ENCODE measurements around the gene SCRG1. TPM values are rescaled to one million over a fixed set of nuclear protein-coding genes. Genes with fewer than 3 reads are reported as not detected.

The SCRG1 gene
- total RNA-seq: under 1 TPM; 0.16 to 0.47 (median 0.29) TPM

DNA sequence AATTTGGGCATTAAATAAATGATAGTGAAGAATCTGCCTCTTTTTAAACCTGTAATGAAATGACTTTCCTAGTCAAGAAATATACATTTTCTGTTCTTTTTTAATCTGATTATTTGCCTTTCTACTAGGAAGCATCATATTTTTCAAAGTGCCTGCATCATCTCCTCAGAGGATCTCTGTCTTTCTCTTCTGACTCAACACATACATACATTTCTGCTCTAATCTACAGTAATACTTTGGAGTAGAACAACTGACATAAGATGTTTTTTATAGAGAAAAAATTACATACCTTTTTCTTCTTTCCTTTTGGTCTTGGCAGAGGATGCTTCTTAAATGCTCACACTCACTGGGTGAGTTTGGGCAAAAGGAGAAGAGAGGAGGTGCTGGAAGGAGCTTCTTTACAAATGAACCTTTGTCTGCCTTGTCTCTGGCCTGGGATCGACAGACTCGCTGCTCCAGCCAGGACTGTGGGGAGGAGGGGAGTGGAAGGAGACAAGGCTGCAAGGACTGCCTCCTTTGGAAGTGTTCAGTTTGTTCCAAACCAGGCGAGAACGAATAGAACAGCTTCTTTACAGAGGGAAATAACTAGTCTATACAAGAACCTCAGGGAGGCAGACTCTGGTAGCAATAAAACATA lies at the start of gene SCRG1:
TSS of gene SCRG1 (minus strand) at position 338 of the 637 bp plus-strand sequence. CDS start 7,702 bp downstream, outside the sequence.
- H3K4me1 ChIP-seq: no peaks in the 10 kb centered on the region
- peaks cover 3% of the 10 kb centered on the region for H3K36me3 ChIP-seq
- H3K9me3 ChIP-seq: no peaks in the 10 kb centered on the region
- H3K27me3 ChIP-seq: no peaks in the 10 kb centered on the region
- H3K4me3 ChIP-seq: no peak within 1 kb of the TSS
- TF ChIP-seq EP300 (IDR thresholded peaks at IDR 0.05) (no peak), POLR2A (IDR thresholded peaks at IDR 0.05) (no peak), POLR2AphosphoS5 (IDR thresholded peaks at IDR 0.05) (no peak)
- TF ChIP-seq, protein P1, sequence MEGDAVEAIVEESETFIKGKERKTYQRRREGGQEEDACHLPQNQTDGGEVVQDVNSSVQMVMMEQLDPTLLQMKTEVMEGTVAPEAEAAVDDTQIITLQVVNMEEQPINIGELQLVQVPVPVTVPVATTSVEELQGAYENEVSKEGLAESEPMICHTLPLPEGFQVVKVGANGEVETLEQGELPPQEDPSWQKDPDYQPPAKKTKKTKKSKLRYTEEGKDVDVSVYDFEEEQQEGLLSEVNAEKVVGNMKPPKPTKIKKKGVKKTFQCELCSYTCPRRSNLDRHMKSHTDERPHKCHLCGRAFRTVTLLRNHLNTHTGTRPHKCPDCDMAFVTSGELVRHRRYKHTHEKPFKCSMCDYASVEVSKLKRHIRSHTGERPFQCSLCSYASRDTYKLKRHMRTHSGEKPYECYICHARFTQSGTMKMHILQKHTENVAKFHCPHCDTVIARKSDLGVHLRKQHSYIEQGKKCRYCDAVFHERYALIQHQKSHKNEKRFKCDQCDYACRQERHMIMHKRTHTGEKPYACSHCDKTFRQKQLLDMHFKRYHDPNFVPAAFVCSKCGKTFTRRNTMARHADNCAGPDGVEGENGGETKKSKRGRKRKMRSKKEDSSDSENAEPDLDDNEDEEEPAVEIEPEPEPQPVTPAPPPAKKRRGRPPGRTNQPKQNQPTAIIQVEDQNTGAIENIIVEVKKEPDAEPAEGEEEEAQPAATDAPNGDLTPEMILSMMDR (IDR thresholded peaks at IDR 0.05): no peak
- WGBS: 42% methylated on average over 4 of the region's 4 CpGs
- no peak for DNase-seq (ENCODE audit: low spot score in 2 of 2)
- no peak within 1 kb of the TSS for H3K27ac ChIP-seq

DNA sequence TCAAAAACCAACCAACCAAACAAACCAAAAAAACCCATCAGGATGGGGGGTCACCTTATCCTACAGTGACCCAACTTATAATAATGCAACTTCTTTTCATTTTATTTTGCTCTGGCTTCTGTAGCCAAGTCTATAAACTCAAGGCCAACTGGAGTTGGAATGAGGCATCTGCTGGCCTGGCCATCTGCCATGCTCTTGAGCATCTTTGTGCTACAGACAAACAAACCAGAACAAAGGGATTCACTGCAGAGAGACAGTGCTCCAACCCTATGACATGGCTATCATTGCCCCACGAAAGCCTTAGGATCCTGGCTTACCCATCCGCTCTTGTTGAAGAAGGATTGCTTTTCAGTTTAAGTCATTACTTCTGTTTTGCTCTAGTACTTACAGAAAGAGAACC lies 49.2 kb upstream of the SCRG1 start:
- no peak for TF ChIP-seq POLR2AphosphoS5 (IDR thresholded peaks at IDR 0.05)
- TF ChIP-seq EP300 (IDR thresholded peaks at IDR 0.05): no peak
- no peak for TF ChIP-seq POLR2A (IDR thresholded peaks at IDR 0.05)
- TF ChIP-seq, protein P1 (IDR thresholded peaks at IDR 0.05): no peak
- Histone ChIP-seq H3K9me3 (no peaks in the 10 kb centered on the region), H3K27ac (no peak overlapping the region), H3K4me1 (peaks cover 14% of the 10 kb centered on the region), H3K36me3 (no peaks in the 10 kb centered on the region), H3K27me3 (no peaks in the 10 kb centered on the region), H3K4me3 (no peak overlapping the region)
- 40% methylated on average over 2 of the region's 2 CpGs for WGBS
- no peak for DNase-seq (ENCODE audit: low spot score in 2 of 2)

DNA sequence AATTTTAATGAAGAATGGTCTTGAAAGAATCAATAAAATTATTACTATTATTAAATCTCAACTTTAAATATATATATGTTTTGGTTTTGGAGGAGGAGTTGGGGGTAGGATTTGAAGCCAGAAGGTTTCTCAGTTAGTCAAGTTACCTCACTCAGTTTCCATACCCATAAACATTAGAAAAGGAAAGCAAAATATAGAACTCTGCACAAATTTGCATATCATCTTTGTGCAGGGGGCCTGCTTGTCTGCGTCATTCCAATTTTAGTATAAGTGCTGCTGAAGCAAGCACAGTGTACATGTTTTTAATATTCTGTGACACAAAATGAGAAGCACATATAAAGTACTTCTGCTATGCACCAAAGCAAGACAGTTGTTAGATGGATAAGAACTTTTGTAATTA lies 47.5 kb upstream of the SCRG1 start:
- peaks cover 14% of the 10 kb centered on the region for H3K4me1 ChIP-seq
- TF ChIP-seq POLR2AphosphoS5 (IDR thresholded peaks at IDR 0.05) (no peak), EP300 (IDR thresholded peaks at IDR 0.05) (no peak), POLR2A (IDR thresholded peaks at IDR 0.05) (no peak)
- TF ChIP-seq, protein P1 (IDR thresholded peaks at IDR 0.05): no peak
- no peak overlapping the region for H3K27ac ChIP-seq
- H3K27me3 ChIP-seq: no peaks in the 10 kb centered on the region
- no peak overlapping the region for H3K4me3 ChIP-seq
- no peaks in the 10 kb centered on the region for H3K36me3 ChIP-seq
- H3K9me3 ChIP-seq: no peaks in the 10 kb centered on the region
- DNase-seq (ENCODE audit: low spot score in 2 of 2): no peak
- WGBS: 100% methylated on average over 1 of the region's 1 CpG

DNA sequence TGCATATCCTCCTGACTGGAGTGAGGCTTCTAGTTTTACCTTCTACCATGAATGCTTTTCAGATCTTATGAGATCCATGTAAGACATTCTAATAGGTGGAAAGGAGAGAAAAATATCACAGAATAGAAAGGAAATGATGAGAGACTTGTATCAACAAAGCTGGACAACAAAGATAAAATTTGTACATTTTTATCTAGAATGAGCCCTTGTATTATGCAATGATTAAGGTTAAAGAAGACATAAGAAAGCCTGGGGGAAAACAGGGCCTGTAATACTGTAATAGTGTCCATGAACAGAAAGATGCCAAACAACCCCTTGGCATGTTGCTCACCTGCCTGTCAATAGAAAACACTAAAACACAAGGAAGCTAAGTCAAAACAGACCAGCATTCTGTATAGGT lies 44.2 kb upstream of the SCRG1 start:
- TF ChIP-seq, protein P1 (IDR thresholded peaks at IDR 0.05): no peak
- TF ChIP-seq POLR2AphosphoS5 (IDR thresholded peaks at IDR 0.05) (no peak), EP300 (IDR thresholded peaks at IDR 0.05) (no peak), POLR2A (IDR thresholded peaks at IDR 0.05) (no peak)
- no peaks in the 10 kb centered on the region for H3K36me3 ChIP-seq
- peaks cover 6% of the 10 kb centered on the region for H3K4me1 ChIP-seq
- DNase-seq (ENCODE audit: low spot score in 2 of 2): no peak
- H3K4me3 ChIP-seq: no peak overlapping the region
- no peaks in the 10 kb centered on the region for H3K27me3 ChIP-seq
- no peaks in the 10 kb centered on the region for H3K9me3 ChIP-seq
- H3K27ac ChIP-seq: no peak overlapping the region

DNA sequence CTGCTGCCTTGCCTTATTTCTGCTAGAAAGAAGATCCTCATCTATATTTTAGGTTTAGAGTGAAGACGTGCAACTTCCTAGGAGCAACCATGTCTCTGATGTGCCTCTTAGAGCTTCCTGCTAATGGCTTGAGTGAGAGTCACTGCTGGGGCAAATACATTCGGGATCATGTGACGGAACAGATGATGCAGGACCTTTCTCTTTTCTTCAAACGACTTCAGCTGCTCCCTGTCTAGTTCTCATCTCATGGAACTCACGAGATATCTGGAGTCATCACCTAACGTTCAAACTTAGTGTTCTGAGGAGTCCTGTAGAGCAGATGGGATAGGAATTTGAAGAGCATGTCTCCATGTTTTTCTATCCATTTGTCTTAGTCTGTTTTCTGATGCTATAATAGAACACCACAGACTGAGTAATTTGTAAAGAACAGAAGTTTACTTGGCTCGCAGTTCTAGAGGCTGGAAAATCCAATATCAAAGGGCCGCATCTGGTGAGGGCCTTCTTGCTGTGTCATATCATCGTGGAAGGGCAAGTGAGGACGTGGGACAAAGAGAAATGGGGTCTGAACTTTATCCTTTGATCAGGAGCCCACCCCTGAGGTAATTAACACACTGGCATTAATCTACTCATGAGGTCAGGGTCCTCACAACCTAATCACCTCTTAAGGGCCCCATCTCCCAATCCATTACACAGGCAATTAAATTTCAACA lies 43.5 kb upstream of the SCRG1 start:
- DNase-seq (ENCODE audit: low spot score in 2 of 2): no peak
- TF ChIP-seq POLR2A (IDR thresholded peaks at IDR 0.05) (no peak), POLR2AphosphoS5 (IDR thresholded peaks at IDR 0.05) (no peak), EP300 (IDR thresholded peaks at IDR 0.05) (no peak)
- TF ChIP-seq, protein P1 (IDR thresholded peaks at IDR 0.05): no peak
- no peak overlapping the region for H3K4me3 ChIP-seq
- H3K36me3 ChIP-seq: no peaks in the 10 kb centered on the region
- H3K27ac ChIP-seq: no peak overlapping the region
- 85% methylated on average over 10 of the region's 10 CpGs for WGBS
- H3K9me3 ChIP-seq: no peaks in the 10 kb centered on the region
- no peaks in the 10 kb centered on the region for H3K27me3 ChIP-seq
- no peaks in the 10 kb centered on the region for H3K4me1 ChIP-seq
